Measurements from ENCODE around the gene OR10G6.
"Not testable (repeated sequence)": the region's sequence is repeated elsewhere in the genome, so short reads cannot be mapped to it uniquely, and the experiment has no call there.

The OR10G6 gene, protein sequence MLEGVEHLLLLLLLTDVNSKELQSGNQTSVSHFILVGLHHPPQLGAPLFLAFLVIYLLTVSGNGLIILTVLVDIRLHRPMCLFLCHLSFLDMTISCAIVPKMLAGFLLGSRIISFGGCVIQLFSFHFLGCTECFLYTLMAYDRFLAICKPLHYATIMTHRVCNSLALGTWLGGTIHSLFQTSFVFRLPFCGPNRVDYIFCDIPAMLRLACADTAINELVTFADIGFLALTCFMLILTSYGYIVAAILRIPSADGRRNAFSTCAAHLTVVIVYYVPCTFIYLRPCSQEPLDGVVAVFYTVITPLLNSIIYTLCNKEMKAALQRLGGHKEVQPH
- total RNA-seq, result 0 reads per million in 2 donors

DNA sequence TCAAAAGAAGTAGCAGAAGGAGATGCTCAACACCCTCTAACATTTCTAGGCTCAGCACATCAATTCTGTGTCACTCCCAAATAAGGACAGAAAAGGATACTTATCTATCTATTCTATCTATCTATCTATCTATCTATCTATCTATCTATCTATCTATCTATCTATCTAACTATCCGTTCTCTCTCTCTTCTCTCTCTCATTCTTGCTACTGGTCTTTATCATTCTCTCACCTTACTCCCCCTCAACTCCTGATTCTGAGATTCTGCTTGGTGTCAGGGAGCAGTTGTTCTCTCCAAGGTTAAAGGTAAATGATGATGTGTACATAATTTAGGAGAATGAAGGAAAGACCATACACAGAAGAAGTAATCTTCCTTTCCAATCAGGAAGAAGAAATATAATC is at the start of gene OR10G6:
OR10G6 (minus strand) TSS at position 43 of the 400 bp plus-strand sequence; CDS start at position 43, 0 bp downstream.
- no peak for DNase-seq

DNA sequence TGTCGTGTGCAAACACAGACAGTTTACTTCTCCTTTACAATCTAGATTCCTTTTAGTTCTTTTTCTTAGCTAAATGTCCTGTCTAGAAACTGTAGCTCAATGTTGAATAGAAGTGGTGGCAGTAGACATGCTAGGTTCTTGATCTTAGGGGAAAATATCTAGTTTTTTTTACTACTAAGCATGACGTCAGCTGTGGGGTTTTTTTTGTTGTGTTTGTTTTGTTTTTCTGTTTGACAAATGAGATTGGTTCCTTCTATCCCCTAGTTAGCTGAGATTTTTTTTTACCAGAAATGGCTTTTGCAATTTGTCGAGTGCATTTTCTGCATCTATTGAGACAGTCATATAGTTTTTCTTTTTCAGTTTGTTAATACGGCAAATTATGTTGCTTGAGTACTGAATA is 48.5 kb upstream of the OR10G6 start:
- no peak for DNase-seq

DNA sequence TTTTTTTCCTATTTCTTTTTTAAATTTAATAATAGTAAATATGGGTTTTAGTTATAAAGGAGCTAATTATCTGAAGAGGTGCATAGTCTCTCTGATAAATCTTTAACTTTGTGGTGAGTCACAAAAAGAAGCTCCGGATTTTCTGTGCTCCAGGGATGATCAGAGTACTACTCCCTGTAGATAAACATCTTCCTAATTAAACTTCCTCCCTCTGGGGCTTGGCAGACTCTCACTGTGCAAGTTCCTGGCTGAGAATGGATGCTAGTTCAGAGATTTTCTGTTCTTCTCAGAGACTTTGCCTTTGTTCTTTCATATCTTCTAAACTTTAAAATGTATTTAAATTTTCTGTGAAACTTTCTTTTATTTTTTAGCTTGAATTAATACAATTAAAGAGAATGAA is 46.3 kb upstream of the OR10G6 start, which contains the start of gene OR10G7:
OR10G7 (minus strand) TSS at position 72 of the 400 bp plus-strand sequence. CDS start 2,324 bp downstream, outside the sequence.
- no peak for DNase-seq

DNA sequence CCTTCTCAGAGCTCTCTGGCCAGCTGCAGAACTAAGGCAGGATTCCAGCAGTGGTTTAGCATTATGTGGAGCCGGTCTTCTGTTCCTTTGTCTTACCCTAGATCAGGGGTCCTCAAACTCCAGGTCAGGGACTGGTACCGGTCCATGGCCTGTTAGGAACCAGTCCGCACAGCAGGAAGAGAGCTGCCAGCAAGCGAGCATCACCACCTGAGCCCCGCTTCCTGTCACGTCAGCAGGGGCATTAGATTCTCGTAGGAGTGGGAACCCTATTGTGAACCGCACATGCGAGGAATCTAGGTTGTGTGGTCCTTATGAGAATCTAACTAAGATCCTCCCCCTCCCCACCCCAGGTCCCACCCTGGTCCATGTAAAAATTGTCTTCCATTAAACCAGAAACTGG is 44.6 kb upstream of the OR10G6 start:
- DNase-seq, result no peak

DNA sequence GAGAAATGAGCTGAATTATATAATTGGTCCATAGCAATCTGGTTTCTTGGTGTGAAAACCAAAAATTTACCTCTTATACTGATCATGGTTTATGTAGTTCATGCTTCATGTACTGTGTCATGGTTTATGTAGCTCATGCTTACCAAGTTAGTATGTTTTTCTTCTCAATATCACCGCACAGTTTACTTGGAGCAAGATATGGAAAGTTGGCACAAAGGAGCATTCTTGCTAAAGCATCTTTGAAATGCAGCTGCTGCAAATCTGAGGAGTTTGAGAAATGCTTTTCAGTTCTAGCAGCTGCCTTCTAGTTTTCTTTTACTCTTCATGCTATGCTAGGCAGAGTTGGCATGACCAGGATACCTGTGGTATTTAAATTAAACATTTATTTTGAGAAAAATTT is 41.7 kb upstream of the OR10G6 start:
- no peak for DNase-seq

DNA sequence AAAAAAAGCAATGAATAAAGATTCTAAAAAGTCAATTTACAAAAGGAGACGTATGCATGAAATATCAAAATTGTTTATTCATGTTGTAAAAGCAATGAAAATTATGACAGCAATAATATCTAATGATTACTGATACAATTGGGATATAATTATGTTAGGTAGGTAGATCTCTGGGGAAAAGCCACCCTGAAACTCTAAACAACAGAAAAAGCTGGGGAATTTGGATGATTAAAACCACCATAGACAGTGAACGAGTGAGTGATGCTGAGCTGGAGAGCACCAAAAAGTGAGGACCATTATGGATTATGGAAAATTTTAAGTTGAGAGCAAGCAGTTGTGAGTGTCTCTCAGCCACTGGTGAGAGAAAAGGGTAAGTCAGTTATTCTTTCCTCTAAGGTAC is 31.5 kb upstream of the OR10G6 start, which contains the start of gene OR10G8:
OR10G8 (plus strand) TSS at position 301 of the 400 bp plus-strand sequence. CDS start 2,825 bp downstream, outside the sequence.
- no peak for DNase-seq

DNA sequence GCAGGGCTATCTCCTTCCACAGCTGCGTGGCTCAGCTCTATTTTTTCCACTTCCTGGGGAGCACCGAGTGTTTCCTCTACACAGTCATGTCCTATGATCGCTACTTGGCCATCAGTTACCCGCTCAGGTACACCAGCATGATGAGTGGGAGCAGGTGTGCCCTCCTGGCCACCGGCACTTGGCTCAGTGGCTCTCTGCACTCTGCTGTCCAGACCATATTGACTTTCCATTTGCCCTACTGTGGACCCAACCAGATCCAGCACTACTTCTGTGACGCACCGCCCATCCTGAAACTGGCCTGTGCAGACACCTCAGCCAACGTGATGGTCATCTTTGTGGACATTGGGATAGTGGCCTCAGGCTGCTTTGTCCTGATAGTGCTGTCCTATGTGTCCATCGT is 20.9 kb upstream of the OR10G6 start:
- DNase-seq, result not testable (repeated sequence)

DNA sequence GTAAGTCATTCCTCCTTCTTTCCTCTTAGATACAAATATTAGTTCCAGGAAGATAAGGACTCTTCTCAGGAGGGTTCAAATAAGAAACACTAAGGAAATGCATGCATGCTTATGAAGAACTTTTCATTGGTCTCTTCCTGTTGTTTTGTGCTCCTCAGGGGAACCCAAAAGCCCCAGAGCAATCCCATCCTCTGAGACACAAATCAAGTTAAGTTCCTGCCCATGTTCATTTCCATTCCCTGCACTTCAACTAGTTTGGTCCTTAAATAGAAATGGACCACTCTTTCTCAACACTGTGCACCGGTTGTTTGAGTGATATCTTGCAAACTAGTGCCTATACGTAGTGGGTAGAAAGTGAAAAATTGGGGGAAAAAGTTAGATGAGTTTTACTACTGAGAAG is 17.7 kb upstream of the OR10G6 start, which contains the start of gene OR10G4:
OR10G4 (plus strand) TSS at position 301 of the 400 bp plus-strand sequence. CDS start 2,578 bp downstream, outside the sequence.
- DNase-seq, result no peak

DNA sequence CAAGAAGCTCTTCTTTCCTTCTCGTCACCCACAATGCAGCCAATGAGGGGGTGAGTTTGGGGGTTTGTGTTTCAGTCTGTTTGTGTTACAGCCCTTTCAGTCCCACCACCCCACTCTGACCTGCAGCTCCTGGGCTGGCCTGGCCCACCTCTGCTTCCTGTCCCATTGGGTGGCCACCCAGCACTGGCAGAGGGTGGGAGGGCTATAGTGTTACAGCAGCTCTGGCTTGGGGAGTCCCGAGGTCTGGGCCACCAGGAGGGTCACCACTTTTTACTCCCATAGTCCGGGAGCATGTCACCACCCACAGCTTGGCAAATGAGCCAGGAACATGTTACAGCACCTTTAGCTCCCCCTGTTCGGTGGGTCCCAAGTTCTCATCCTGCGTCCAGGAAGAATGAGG is 15.7 kb downstream of the OR10G6 start:
- no peak for DNase-seq

DNA sequence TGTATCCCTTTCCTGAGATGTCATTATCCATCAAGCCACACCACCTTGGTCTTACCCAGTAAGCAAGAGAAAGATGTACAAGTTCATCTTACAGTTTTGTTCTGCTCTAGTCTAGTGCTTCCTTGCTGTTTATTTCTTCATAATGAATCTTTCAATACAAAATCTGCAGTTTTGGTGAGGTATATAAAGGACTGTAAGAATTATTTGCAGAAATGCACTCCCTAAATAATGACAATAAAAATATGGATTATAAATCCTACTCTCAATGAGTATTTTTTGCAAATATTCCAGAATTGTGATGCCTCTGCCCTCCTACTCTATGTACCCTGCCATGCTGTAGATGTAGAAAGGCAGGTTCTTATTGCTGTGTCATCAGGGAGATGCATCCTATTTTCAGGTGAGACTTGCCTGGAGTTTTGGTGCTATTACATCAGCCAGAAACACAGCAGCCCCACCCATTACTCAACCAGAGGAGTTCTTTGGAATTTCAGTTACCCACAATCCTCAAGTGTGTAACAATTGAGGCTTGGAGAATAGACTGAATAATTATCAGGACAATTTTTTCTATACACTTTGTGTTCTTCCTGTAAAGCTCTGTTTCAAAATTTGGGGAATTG is 17.1 kb downstream of the OR10G6 start, which contains the start of gene OR10S1:
OR10S1 (minus strand) TSS at position 51 of the 617 bp plus-strand sequence. CDS start 117 bp downstream, outside the sequence.
- DNase-seq, result no peak

DNA sequence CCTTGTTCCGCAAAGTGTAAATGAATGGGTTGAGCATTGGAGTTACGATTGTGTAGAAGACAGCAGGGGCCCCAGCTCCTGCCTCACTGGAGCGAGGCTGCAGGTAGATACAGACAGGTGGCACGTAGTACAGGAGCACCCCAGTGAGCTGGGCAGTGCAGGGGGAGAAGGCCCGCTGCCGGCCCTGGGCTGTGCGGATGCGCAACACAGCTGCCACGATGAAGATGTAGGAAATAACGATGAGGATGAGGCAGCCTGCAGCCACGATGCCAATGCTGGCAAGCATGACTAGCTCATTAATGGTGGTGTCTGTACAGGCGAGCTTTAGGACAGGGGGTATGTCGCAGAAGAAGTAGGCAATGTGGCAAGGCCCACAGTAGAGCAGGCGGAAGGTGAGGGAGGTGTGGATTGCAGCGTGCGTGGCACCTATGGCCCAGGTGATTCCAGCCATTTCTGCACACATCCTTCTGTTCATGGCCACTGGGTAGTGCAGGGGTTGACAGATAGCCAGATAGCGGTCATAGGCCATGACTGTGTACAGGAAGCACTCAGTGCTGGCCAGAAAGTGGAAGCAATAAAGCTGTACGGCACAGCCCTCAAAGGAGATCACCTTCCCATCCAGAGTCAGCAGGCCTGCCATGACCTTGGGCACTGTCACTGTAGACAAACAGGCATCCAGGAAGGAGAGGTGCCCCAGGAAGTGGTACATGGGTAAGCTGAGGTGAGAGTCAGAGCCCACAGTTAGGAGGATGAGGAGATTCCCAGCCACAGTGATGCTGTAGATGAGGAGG is 18.0 kb downstream of the OR10G6 start:
- DNase-seq, result peak in 1 of 5 experiments; percentile 2

DNA sequence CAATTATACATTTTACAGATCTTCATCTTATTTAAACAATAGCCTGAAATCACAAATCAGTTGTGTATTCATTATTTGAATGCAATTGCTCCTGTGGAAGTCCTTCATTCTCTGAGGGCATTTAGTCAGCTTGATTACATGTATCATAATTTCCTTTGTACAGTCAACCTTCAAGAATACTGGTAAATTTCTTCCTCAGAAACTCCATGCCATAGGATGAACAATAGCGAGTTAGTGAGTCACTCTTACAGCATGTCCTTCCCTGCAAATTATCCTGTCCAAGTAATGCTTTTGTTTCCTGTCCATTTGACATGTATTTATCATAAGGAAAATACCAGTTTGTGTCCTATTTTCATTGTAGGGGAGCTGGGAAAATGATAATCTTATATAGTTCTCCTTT is 21.1 kb downstream of the OR10G6 start:
- no peak for DNase-seq

DNA sequence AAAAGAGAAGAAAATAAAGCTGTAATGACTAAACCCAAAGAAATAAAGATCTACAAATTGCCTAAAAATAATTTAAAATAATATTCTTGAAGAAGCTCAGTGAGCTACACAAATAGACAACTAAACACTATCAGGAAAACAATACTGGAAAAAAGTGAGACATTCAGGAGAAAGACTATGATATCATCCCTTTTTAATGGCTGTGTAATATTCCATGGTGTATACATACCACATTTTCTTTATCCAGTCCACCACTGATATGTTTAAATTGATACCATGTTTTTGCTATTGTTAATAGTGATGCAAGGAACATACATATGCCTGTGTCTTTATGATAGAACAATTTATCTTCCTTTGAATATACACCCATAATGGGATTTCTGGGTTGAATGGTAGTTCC is 38.2 kb downstream of the OR10G6 start:
- DNase-seq, result no peak

DNA sequence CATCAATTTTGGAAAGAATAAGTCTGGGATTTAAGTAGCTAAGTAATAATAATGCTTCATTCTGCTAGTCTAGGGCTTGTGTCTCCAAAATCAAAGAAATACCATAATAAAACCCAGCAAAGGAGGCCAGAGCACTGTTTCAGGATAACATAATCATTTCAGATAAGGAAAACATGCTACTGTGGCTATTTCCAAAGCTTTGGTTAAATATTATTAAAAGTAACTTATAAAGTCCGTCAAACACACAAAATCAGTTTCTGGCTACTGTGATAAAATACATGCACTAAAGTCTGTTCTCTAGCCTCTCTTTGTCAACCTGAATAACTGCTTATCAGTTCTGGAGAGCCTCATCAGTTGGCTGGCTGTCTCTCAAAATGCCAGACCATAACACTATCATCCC is 49.8 kb downstream of the OR10G6 start:
- no peak for DNase-seq
